ENCODE measurements around the gene TFB2M. TPM values are rescaled to one million over a fixed set of nuclear protein-coding genes. Genes with fewer than 3 reads are reported as not detected.
"Not testable (repeated sequence)": the region's sequence is repeated elsewhere in the genome, so short reads cannot be mapped to it uniquely, and the experiment has no call there.

The TFB2M gene
- total RNA-seq, 1 donor from 2014 or later: 12.9 TPM

- Mint-ChIP-seq H3K27ac (peak overlapping the region; percentile 94), H3K36me3 (no peaks in the 10 kb centered on the region), H3K9me3 (no peaks in the 10 kb centered on the region), H3K4me3 (peak overlapping the region; percentile 98), H3K27me3 (no peaks in the 10 kb centered on the region), H3K4me1 (ENCODE audit: unreplicated experiment) (peaks cover 15% of the 10 kb centered on the region)
- DNase-seq (ENCODE audit: extremely low spot score, unreplicated experiment): no peak
- TF ChIP-seq CTCF (conservative IDR thresholded peaks at IDR 0.05): no peak
These were observed 968 bp upstream of the TFB2M start for GRCh38 chr1:246566813-246567645.

- H3K4me3 Mint-ChIP-seq: peak overlapping the region; percentile 98
- peak; percentile 73 for DNase-seq (ENCODE audit: extremely low spot score, unreplicated experiment)
- H3K4me1 Mint-ChIP-seq (ENCODE audit: unreplicated experiment): peaks cover 15% of the 10 kb centered on the region
- no peaks in the 10 kb centered on the region for H3K27me3 Mint-ChIP-seq
- no peak for TF ChIP-seq CTCF (conservative IDR thresholded peaks at IDR 0.05)
- peak overlapping the region; percentile 97 for H3K27ac Mint-ChIP-seq
- H3K9me3 Mint-ChIP-seq: no peaks in the 10 kb centered on the region
- H3K36me3 Mint-ChIP-seq: no peaks in the 10 kb centered on the region
These were observed 322 bp downstream of the TFB2M start for GRCh38 chr1:246565751-246566127.

GRCh38 chr1:246564839-246565750 lies 966 bp downstream of the TFB2M start:
- peaks cover 15% of the 10 kb centered on the region for H3K4me1 Mint-ChIP-seq (ENCODE audit: unreplicated experiment)
- no peaks in the 10 kb centered on the region for H3K27me3 Mint-ChIP-seq
- no peaks in the 10 kb centered on the region for H3K36me3 Mint-ChIP-seq
- H3K4me3 Mint-ChIP-seq: peak overlapping the region; percentile 98
- H3K9me3 Mint-ChIP-seq: no peaks in the 10 kb centered on the region
- no peak for DNase-seq (ENCODE audit: extremely low spot score, unreplicated experiment)
- peak overlapping the region; percentile 97 for H3K27ac Mint-ChIP-seq
- TF ChIP-seq CTCF (conservative IDR thresholded peaks at IDR 0.05): no peak

- not testable (repeated sequence) for H3K27ac Mint-ChIP-seq; H3K27me3 Mint-ChIP-seq; H3K4me1 Mint-ChIP-seq (ENCODE audit: unreplicated experiment); DNase-seq (ENCODE audit: extremely low spot score, unreplicated experiment); H3K4me3 Mint-ChIP-seq; H3K9me3 Mint-ChIP-seq
- H3K36me3 Mint-ChIP-seq: peaks cover 11% of the 10 kb centered on the region
These were observed 5.2 kb downstream of the TFB2M start for GRCh38 chr1:246560833-246561232.

GRCh38 chr1:246559310-246559709 lies 6.8 kb downstream of the TFB2M start:
- TF ChIP-seq CTCF (conservative IDR thresholded peaks at IDR 0.05): no peak
- Mint-ChIP-seq H3K27ac (no peak overlapping the region), H3K9me3 (no peaks in the 10 kb centered on the region), H3K27me3 (no peaks in the 10 kb centered on the region), H3K4me1 (ENCODE audit: unreplicated experiment) (no peaks in the 10 kb centered on the region), H3K4me3 (no peak overlapping the region), H3K36me3 (peaks cover 19% of the 10 kb centered on the region)
- no peak for DNase-seq (ENCODE audit: extremely low spot score, unreplicated experiment)

- no peaks in the 10 kb centered on the region for H3K9me3 Mint-ChIP-seq
- no peaks in the 10 kb centered on the region for H3K4me1 Mint-ChIP-seq (ENCODE audit: unreplicated experiment)
- no peak overlapping the region for H3K27ac Mint-ChIP-seq
- TF ChIP-seq CTCF (conservative IDR thresholded peaks at IDR 0.05): no peak
- no peaks in the 10 kb centered on the region for H3K27me3 Mint-ChIP-seq
- H3K36me3 Mint-ChIP-seq: peaks cover 19% of the 10 kb centered on the region
- DNase-seq (ENCODE audit: extremely low spot score, unreplicated experiment): no peak
- no peak overlapping the region for H3K4me3 Mint-ChIP-seq
These were observed 8.0 kb downstream of the TFB2M start for GRCh38 chr1:246558041-246558440.

Data from type B pancreatic cell (in vitro differentiated cells).